SK-N-SH (cell line): ENCODE results near the gene COL4A6. TPM values are rescaled to one million over a fixed set of nuclear protein-coding genes. Genes with fewer than 3 reads are reported as not detected.

Source experiments
- CTCF ChIA-PET: fragments of 300-600, 350-600 bp; formaldehyde crosslinking; extraction: SDS; loops from one replicate; lab custom pipeline; 2021; lab: Yijun Ruan, JAX
- POLR2A ChIA-PET: fragments of 350-600 bp; sonication (Branson Sonifier 250); formaldehyde crosslinking; extraction: SDS; loops from one replicate; lab custom pipeline; 2020; ENCODE audit warnings: antibody characterized with exemption, inconsistent platforms; lab: Yijun Ruan, JAX
- DNase-seq: peaks from one replicate; pipeline ENCODE4 v3.0.0; 2012
- H2AFZ ChIP-seq: fragments of 200-600 bp; sonication (generic); 2 replicates; pipeline ENCODE4 v1.8.1; 2016; ENCODE audit warnings: antibody characterized with exemption, mild to moderate bottlenecking, low read depth
- H3F3A ChIP-seq: fragments of 200-600 bp; sonication (generic); replicated peaks from 2 replicates; pipeline ENCODE3; 2016; ENCODE audit warnings: antibody characterized with exemption, mild to moderate bottlenecking; ENCODE audit not compliant: insufficient read depth
- H3K27ac ChIP-seq, 2 experiments: fragments of 200-500 bp in 1 of 2; fragments of 200-600 bp in 1 of 2; sonication (Bioruptor generic) in 1 of 2; sonication (generic), shearing (Covaris generic) in 1 of 2; 2 replicates each; pipeline versions ENCODE4 v1.5.1 to v1.6.1; 2014 to 2016; ENCODE audit warnings: low read depth in 2 of 2, inconsistent platforms in 1 of 2, low read length in 1 of 2, mild to moderate bottlenecking in 1 of 2, mixed read lengths in 1 of 2
- H3K27me3 ChIP-seq: fragments of 200-600 bp; sonication (generic), shearing (Covaris generic); 2 replicates; pipeline ENCODE4 v1.6.1; 2016; ENCODE audit warnings: mixed run types; ENCODE audit not compliant: insufficient read depth
- H3K36me3 ChIP-seq, 2 experiments: fragments of 200-500 bp in 1 of 2; fragments of 200-600 bp in 1 of 2; sonication (Bioruptor generic) in 1 of 2; sonication (generic) in 1 of 2; replicated peaks in 1 of 2; 2 replicates each; pipeline versions ENCODE3 to v1.5.1; 2014 to 2016; ENCODE audit warnings: low read length in 1 of 2, mild to moderate bottlenecking in 1 of 2; ENCODE audit not compliant: insufficient read depth in 2 of 2, control insufficient read depth in 1 of 2
- H3K4me1 ChIP-seq, 2 experiments: fragments of 200-500 bp in 1 of 2; fragments of 200-600 bp in 1 of 2; sonication (Bioruptor generic) in 1 of 2; sonication (generic), shearing (Covaris generic) in 1 of 2; 2 replicates each; pipeline versions ENCODE4 v1.5.1 to v1.6.1; 2014 to 2016; ENCODE audit warnings: low read depth in 1 of 2, low read length in 1 of 2, mixed run types in 1 of 2; ENCODE audit not compliant: insufficient read depth in 2 of 2, control insufficient read depth in 1 of 2
- H3K4me2 ChIP-seq: fragments of 200-600 bp; sonication (generic), shearing (Covaris generic); 2 replicates; pipeline ENCODE4 v1.6.1; 2017; ENCODE audit warnings: mixed run types
- H3K4me3 ChIP-seq, 2 experiments: fragments of 200-500 bp in 1 of 2; fragments of 200-600 bp in 1 of 2; sonication (Bioruptor generic) in 1 of 2; sonication (generic), shearing (Covaris generic) in 1 of 2; 2 replicates each; pipeline versions ENCODE4 v1.5.1 to v1.8.1; 2014 to 2016; ENCODE audit warnings: low read depth in 2 of 2, inconsistent platforms in 1 of 2, low read length in 1 of 2, mild to moderate bottlenecking in 1 of 2, mixed read lengths in 1 of 2, moderate library complexity in 1 of 2
- H3K79me2 ChIP-seq: fragments of 200-600 bp; sonication (generic); 2 replicates; pipeline ENCODE4 v1.8.1; 2017; ENCODE audit warnings: mild to moderate bottlenecking; ENCODE audit not compliant: insufficient read depth
- H3K9ac ChIP-seq: fragments of 200-600 bp; sonication (generic); 2 replicates; pipeline ENCODE4 v1.6.1; 2017; ENCODE audit warnings: mixed run types
- H3K9me2 ChIP-seq: fragments of 200-600 bp; sonication (generic); 2 replicates; pipeline ENCODE4 v1.6.1; 2017; ENCODE audit warnings: mixed run types
- H3K9me3 ChIP-seq: fragments of 200-600 bp; sonication (generic); 2 replicates; pipeline ENCODE4 v1.6.1; 2017; ENCODE audit warnings: mixed run types, mild to moderate bottlenecking, moderate library complexity
- H4K20me1 ChIP-seq: fragments of 200-600 bp; sonication (generic); 2 replicates; pipeline ENCODE4 v1.6.1; 2017; ENCODE audit warnings: mild to moderate bottlenecking, mixed run types; ENCODE audit not compliant: insufficient read depth
- ELF1 ChIP-seq: IDR thresholded peaks from 2 replicates; pipeline ENCODE4 v1.4.0; 2012
- FOXJ3 ChIP-seq: sonication (generic); formaldehyde crosslinking; IDR thresholded peaks from 2 replicates; pipeline ENCODE4 v1.5.1; 2020; ENCODE audit warnings: mild to moderate bottlenecking, missing genetic modification reagents
- FOXM1 ChIP-seq: IDR thresholded peaks from 2 replicates; pipeline ENCODE4 v1.4.0; 2012; ENCODE audit warnings: low read depth, mild to moderate bottlenecking
- NFIC ChIP-seq: IDR thresholded peaks from 2 replicates; pipeline ENCODE4 v1.4.0; 2012; ENCODE audit warnings: borderline replicate concordance
- NRF1 ChIP-seq: IDR thresholded peaks from 2 replicates; pipeline ENCODE4 v1.6.1; 2012; ENCODE audit warnings: low read depth, mild to moderate bottlenecking, low read length
- RAD21 ChIP-seq: IDR thresholded peaks from 2 replicates; pipeline ENCODE4 v1.6.1; 2012; ENCODE audit warnings: mild to moderate bottlenecking, low read length
- RFX5 ChIP-seq: IDR thresholded peaks from 2 replicates; pipeline ENCODE4 v1.6.1; 2012; ENCODE audit warnings: mild to moderate bottlenecking, improper control_type of control experiment, low read length
- RXRA ChIP-seq: IDR thresholded peaks from 2 replicates; pipeline ENCODE4 v1.4.0; 2012; ENCODE audit warnings: low read depth, mild to moderate bottlenecking, borderline replicate concordance
- SIN3A ChIP-seq: IDR thresholded peaks from 2 replicates; pipeline ENCODE4 v1.6.1; 2012; ENCODE audit warnings: low read depth, mild to moderate bottlenecking, low read length, moderate library complexity, borderline replicate concordance
- TCF12 ChIP-seq: IDR thresholded peaks from 2 replicates; pipeline ENCODE4 v1.4.0; 2012
- TEAD4 ChIP-seq: IDR thresholded peaks from 2 replicates; pipeline ENCODE4 v1.4.0; 2012; ENCODE audit warnings: mild to moderate bottlenecking, borderline replicate concordance; ENCODE audit not compliant: insufficient read depth
- WGBS: methylation state at CpG from one replicate; pipeline ENCODE4 v1.1.6; 2017; ENCODE audit warnings: low lambda C conversion rate; 5-methylcytosine and 5-hydroxymethylcytosine counted together
- polyA plus RNA-seq, 3 experiments: library from polyadenylated mRNA; depleted of rRNA; stranded (reverse); fragments of >200 nt; gene quantifications; 2 replicates each; pipeline ENCODE4 v1.2.3, GENCODE V29; 2012
- TF ChIP-seq, protein P1 (sequence below): IDR thresholded peaks from 2 replicates; pipeline ENCODE4 v1.4.0; 2012; ENCODE audit warnings: low read depth
- TF ChIP-seq, protein P2 (sequence below): IDR thresholded peaks from 2 replicates; pipeline ENCODE4; 2012
- TF ChIP-seq, protein P3 (sequence below): fragments of 150-350 bp; IDR thresholded peaks from 2 replicates; pipeline ENCODE4 v1.6.1; 2016; ENCODE audit warnings: mild to moderate bottlenecking, low read depth, low read length
- TF ChIP-seq, protein P4 (sequence below): fragments of 150-350 bp; IDR thresholded peaks from 2 replicates; pipeline ENCODE4 v1.6.1; 2017; ENCODE audit warnings: antibody characterized with exemption, low read length, low read depth, borderline replicate concordance

The COL4A6 gene
- polyA plus RNA-seq, 1 of the 3 experiments (the other 2 are of a cell fraction) = not detected

DNA sequence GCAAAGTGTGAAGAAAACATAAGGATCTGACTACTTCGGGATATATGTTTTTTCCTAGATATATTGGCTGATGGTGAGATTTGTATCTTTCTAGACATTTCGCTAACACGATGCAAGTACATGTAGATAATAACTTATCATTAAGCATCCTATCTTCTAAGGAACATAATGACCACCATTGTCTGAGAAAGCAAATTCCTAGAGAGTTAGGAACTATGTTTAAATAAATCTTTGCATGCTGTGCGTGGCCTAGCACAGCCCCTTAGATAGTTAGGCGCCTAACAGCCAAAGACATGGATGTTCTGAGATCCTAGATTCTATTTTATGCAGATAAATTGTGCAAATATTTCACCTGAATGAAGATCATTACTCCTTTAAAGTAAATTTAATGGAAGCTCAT, 3.0 kb downstream of the COL4A6 start:
- Histone ChIP-seq H3K9me2 (no peaks in the 10 kb centered on the region), H3K27me3 (peaks cover 37% of the 10 kb centered on the region; the same call in 1 of the 2 replicates), H3K9ac (no peak overlapping the region), H3K4me2 (no peak overlapping the region), H4K20me1 (no peaks in the 10 kb centered on the region), H3K27ac (no peak overlapping the region), H3K79me2 (no peaks in the 10 kb centered on the region), H2AFZ (no peak overlapping the region)
- ChIA-PET POLR2A (no interaction called here), CTCF (no interaction called here)
- no peak for DNase-seq
- WGBS = 12% methylated on average over 5 of the region's 5 CpGs
- TF ChIP-seq RFX5 = no peak
- TF ChIP-seq FOXJ3 = no peak
- TF ChIP-seq, protein P1, sequence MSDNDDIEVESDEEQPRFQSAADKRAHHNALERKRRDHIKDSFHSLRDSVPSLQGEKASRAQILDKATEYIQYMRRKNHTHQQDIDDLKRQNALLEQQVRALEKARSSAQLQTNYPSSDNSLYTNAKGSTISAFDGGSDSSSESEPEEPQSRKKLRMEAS = no peak
- no peak for TF ChIP-seq RAD21
- TF ChIP-seq NFIC = no peak
- TF ChIP-seq, protein P2, sequence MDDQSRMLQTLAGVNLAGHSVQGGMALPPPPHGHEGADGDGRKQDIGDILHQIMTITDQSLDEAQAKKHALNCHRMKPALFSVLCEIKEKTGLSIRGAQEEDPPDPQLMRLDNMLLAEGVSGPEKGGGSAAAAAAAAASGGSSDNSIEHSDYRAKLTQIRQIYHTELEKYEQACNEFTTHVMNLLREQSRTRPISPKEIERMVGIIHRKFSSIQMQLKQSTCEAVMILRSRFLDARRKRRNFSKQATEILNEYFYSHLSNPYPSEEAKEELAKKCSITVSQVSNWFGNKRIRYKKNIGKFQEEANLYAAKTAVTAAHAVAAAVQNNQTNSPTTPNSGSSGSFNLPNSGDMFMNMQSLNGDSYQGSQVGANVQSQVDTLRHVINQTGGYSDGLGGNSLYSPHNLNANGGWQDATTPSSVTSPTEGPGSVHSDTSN = no peak
- TF ChIP-seq SIN3A = no peak
- TF ChIP-seq TEAD4 = no peak
- no peak for TF ChIP-seq NRF1
- TF ChIP-seq TCF12 = no peak
- TF ChIP-seq ELF1 = no peak
- no peak for TF ChIP-seq RXRA
- TF ChIP-seq, protein P3, sequence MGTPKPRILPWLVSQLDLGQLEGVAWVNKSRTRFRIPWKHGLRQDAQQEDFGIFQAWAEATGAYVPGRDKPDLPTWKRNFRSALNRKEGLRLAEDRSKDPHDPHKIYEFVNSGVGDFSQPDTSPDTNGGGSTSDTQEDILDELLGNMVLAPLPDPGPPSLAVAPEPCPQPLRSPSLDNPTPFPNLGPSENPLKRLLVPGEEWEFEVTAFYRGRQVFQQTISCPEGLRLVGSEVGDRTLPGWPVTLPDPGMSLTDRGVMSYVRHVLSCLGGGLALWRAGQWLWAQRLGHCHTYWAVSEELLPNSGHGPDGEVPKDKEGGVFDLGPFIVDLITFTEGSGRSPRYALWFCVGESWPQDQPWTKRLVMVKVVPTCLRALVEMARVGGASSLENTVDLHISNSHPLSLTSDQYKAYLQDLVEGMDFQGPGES = no peak
- TF ChIP-seq, protein P4, sequence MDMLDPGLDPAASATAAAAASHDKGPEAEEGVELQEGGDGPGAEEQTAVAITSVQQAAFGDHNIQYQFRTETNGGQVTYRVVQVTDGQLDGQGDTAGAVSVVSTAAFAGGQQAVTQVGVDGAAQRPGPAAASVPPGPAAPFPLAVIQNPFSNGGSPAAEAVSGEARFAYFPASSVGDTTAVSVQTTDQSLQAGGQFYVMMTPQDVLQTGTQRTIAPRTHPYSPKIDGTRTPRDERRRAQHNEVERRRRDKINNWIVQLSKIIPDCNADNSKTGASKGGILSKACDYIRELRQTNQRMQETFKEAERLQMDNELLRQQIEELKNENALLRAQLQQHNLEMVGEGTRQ = no peak
- TF ChIP-seq FOXM1 = no peak
- TF ChIP-seq, all 33 proteins: peak for 0
- Histone ChIP-seq H3K9me3 (no peaks in the 10 kb centered on the region), H3F3A (no peaks in the 10 kb centered on the region), H3K36me3 (no peaks in the 10 kb centered on the region), H3K4me3 (no peak overlapping the region), H3K4me1 (no peaks in the 10 kb centered on the region)

DNA sequence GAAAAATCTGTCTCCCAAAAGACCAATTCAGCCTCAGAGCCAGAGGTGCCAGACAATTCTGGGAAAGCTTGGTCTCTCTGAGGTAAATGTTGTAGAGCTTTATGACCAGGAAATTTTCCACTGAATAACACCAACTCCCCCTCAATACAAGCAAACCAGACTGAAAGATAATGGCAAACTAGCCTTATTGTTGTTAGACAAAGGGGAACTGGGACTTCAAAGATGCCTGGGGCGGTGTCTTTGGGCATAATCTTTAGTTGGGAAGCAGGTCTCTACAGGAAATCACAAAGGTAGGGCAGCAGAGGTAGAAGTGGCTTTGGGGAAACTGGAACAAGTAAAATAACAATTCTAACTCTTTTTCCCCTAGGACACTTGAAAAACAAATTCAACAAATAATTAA, 12.0 kb downstream of the COL4A6 start:
- ChIA-PET CTCF (interaction anchor here (1.0 kb wide), 1 partner anchor 13 kb away, joined by 3 read pairs; the partner anchor contains the start of gene COL4A5), POLR2A (no interaction called here)
- Histone ChIP-seq H4K20me1 (no peaks in the 10 kb centered on the region), H3K79me2 (no peaks in the 10 kb centered on the region), H3K4me1 (no peaks in the 10 kb centered on the region), H3K4me3 (no peak overlapping the region), H3K9ac (no peak overlapping the region), H3K9me3 (no peaks in the 10 kb centered on the region), H3K36me3 (no peaks in the 10 kb centered on the region), H3K9me2 (no peaks in the 10 kb centered on the region), H3F3A (no peaks in the 10 kb centered on the region), H2AFZ (no peak overlapping the region), H3K27me3 (peaks cover 6% of the 10 kb centered on the region; the same call in 1 of the 2 replicates), H3K4me2 (no peak overlapping the region), H3K27ac (no peak overlapping the region)
- DNase-seq = no peak
- WGBS = 5% methylated on average over 1 of the region's 1 CpG
- no peak for TF ChIP-seq FOXM1
- TF ChIP-seq, all 33 proteins: peak for 0
